IMR-90 (cell line): Measurements from ENCODE around the gene RTCA. TPM values are rescaled to one million over a fixed set of nuclear protein-coding genes. Genes with fewer than 3 reads are reported as not detected.

Experiments used
- ATAC-seq: fragments of 200-7000 bp; cut with Tn5 transposase; 2 replicates; pipeline ENCODE4 v1.9.1; 2020; ENCODE audit warnings: low read depth, mild to moderate bottlenecking, moderate library complexity
- BruUV-seq: library from RNA; stranded (reverse); fragments of 400-500 nt; replicated peaks from 2 replicates; lab custom pipeline; 2021; lab: Mats Ljungman, UMichigan
- CTCF ChIA-PET: fragments of 300-600 bp; formaldehyde crosslinking; extraction: SDS; loops from one replicate; lab custom pipeline; 2021; ENCODE audit warnings: antibody characterized with exemption; lab: Yijun Ruan, JAX
- POLR2A ChIA-PET: fragments of 300-600 bp; sonication (Branson Sonifier 250); formaldehyde crosslinking; loops from one replicate; lab custom pipeline; 2022; ENCODE audit warnings: antibody characterized with exemption; ENCODE audit not compliant: unreplicated experiment; lab: Charles Lee
- DNase-seq: peaks from one replicate; pipeline ENCODE4 v3.0.0; 2013
- H2AFZ ChIP-seq: replicated peaks from 2 replicates; pipeline ENCODE3; 2013; ENCODE audit warnings: low read length, mild to moderate bottlenecking; ENCODE audit not compliant: poor library complexity
- H2AK5ac ChIP-seq: 2 replicates; pipeline ENCODE4 v1.6.1; 2013; ENCODE audit warnings: low read depth, low read length, inconsistent platforms
- H2AK9ac ChIP-seq: replicated peaks from 2 replicates; pipeline ENCODE3; 2013; ENCODE audit warnings: mild to moderate bottlenecking, low read depth, low read length, moderate library complexity; ENCODE audit not compliant: poor library complexity
- H2BK120ac ChIP-seq: 2 replicates; pipeline ENCODE4 v1.6.1; 2013; ENCODE audit warnings: low read depth, low read length, inconsistent platforms
- H2BK15ac ChIP-seq: 3 replicates; pipeline ENCODE4 v1.6.1; 2013; ENCODE audit warnings: low read depth, low read length, inconsistent platforms
- H2BK20ac ChIP-seq: 2 replicates; pipeline ENCODE4 v1.6.1; 2013; ENCODE audit warnings: low read depth, mild to moderate bottlenecking, inconsistent platforms, low read length, moderate library complexity
- H2BK5ac ChIP-seq: 2 replicates; pipeline ENCODE4 v1.6.1; 2013; ENCODE audit warnings: mild to moderate bottlenecking, low read depth, low read length, inconsistent platforms; ENCODE audit not compliant: poor library complexity, severe bottlenecking
- H3K14ac ChIP-seq: replicated peaks from 2 replicates; pipeline ENCODE4 v1.6.1; 2013; ENCODE audit warnings: low read depth, low read length, inconsistent platforms
- H3K18ac ChIP-seq: 2 replicates; pipeline ENCODE4 v1.6.1; 2013; ENCODE audit warnings: low read depth, low read length, control low read depth
- H3K23ac ChIP-seq: 2 replicates; pipeline ENCODE4 v1.6.1; 2013; ENCODE audit warnings: low read depth, low read length, inconsistent platforms
- H3K27ac ChIP-seq: 2 replicates; pipeline ENCODE4 v1.5.1; 2013; ENCODE audit warnings: mild to moderate bottlenecking, control low read depth, low read length; ENCODE audit not compliant: insufficient read depth
- H3K27me3 ChIP-seq: 2 replicates; pipeline ENCODE4 v1.6.1; 2013; ENCODE audit warnings: low read length; ENCODE audit not compliant: control insufficient read depth, insufficient read depth
- H3K36me3 ChIP-seq: 2 replicates; pipeline ENCODE4 v1.6.1; 2013; ENCODE audit warnings: low read length, mixed read lengths; ENCODE audit not compliant: control insufficient read depth, insufficient read depth
- H3K4ac ChIP-seq: 2 replicates; pipeline ENCODE4 v1.6.1; 2013; ENCODE audit warnings: low read depth, low read length, inconsistent platforms
- H3K4me1 ChIP-seq: 2 replicates; pipeline ENCODE4 v1.6.1; 2013; ENCODE audit warnings: low read length, mixed read lengths; ENCODE audit not compliant: control insufficient read depth, insufficient read depth
- H3K4me2 ChIP-seq: 2 replicates; pipeline ENCODE4 v1.6.1; 2013; ENCODE audit warnings: low read depth, mild to moderate bottlenecking, control low read depth, low read length, moderate library complexity
- H3K4me3 ChIP-seq: 2 replicates; pipeline ENCODE4 v1.5.1; 2013; ENCODE audit warnings: low read depth, mild to moderate bottlenecking, control low read depth, low read length, moderate library complexity; ENCODE audit not compliant: insufficient read depth
- H3K56ac ChIP-seq: 2 replicates; pipeline ENCODE4 v1.6.1; 2013; ENCODE audit warnings: low read length, inconsistent platforms; ENCODE audit not compliant: insufficient read depth; ENCODE audit errors: extremely low read depth
- H3K79me1 ChIP-seq, 2 experiments: 2 replicates each; pipeline ENCODE4 v1.6.1; 2013; ENCODE audit warnings: low read length in 2 of 2, inconsistent platforms in 1 of 2, low read depth in 1 of 2
- H3K9ac ChIP-seq: 2 replicates; pipeline ENCODE4 v1.6.1; 2013; ENCODE audit warnings: low read depth, low read length, control low read depth
- H3K9me1 ChIP-seq: 2 replicates; pipeline ENCODE4 v1.6.1; 2013; ENCODE audit warnings: low read length, inconsistent platforms; ENCODE audit not compliant: insufficient read depth
- H3K9me3 ChIP-seq: 2 replicates; pipeline ENCODE4 v1.6.1; 2013; ENCODE audit warnings: low read length; ENCODE audit not compliant: control insufficient read depth, insufficient read depth
- H4K20me1 ChIP-seq: 2 replicates; pipeline ENCODE4 v1.6.1; 2013; ENCODE audit warnings: low read length, inconsistent platforms; ENCODE audit not compliant: insufficient read depth
- H4K5ac ChIP-seq: 2 replicates; pipeline ENCODE4 v1.6.1; 2013; ENCODE audit warnings: mild to moderate bottlenecking, low read depth, low read length, control low read depth
- H4K8ac ChIP-seq, 2 experiments: 2 replicates each; pipeline ENCODE4 v1.6.1; 2013; ENCODE audit warnings: low read depth in 2 of 2, low read length in 2 of 2, control low read depth in 1 of 2, inconsistent platforms in 1 of 2
- H4K91ac ChIP-seq: 2 replicates; pipeline ENCODE4 v1.6.1; 2013; ENCODE audit warnings: low read depth, low read length, inconsistent platforms; ENCODE audit not compliant: insufficient read depth
- BHLHE40 ChIP-seq: fragments of 150-350 bp; IDR thresholded peaks from 2 replicates; pipeline ENCODE4 v1.6.1; 2016; ENCODE audit warnings: mild to moderate bottlenecking, low read depth, low read length
- CEBPB ChIP-seq: IDR thresholded peaks from 2 replicates; pipeline ENCODE4 v1.6.1; 2012; ENCODE audit warnings: low read depth, low read length, improper control_type of control experiment
- FOS ChIP-seq: fragments of 150-350 bp; IDR thresholded peaks from 2 replicates; pipeline ENCODE4 v1.6.1; 2016; ENCODE audit warnings: low read depth, low read length
- MAZ ChIP-seq: IDR thresholded peaks from 2 replicates; pipeline ENCODE4 v1.6.1; 2012; ENCODE audit warnings: low read depth, mild to moderate bottlenecking, low read length, improper control_type of control experiment, moderate library complexity, borderline replicate concordance
- MXI1 ChIP-seq: IDR thresholded peaks from 2 replicates; pipeline ENCODE4 v1.6.1; 2012; ENCODE audit warnings: low read depth, mild to moderate bottlenecking, low read length, moderate library complexity, borderline replicate concordance
- POLR2A ChIP-seq: IDR thresholded peaks from 2 replicates; pipeline ENCODE4 v1.6.1; 2012; ENCODE audit warnings: mild to moderate bottlenecking, low read depth, low read length
- RAD21 ChIP-seq: IDR thresholded peaks from 2 replicates; pipeline ENCODE4 v1.6.1; 2012; ENCODE audit warnings: low read length, improper control_type of control experiment
- RCOR1 ChIP-seq: IDR thresholded peaks from 2 replicates; pipeline ENCODE4 v1.6.1; 2012; ENCODE audit warnings: mild to moderate bottlenecking, low read length, improper control_type of control experiment; ENCODE audit not compliant: insufficient replicate concordance
- SMC3 ChIP-seq: fragments of 150-350 bp; IDR thresholded peaks from 2 replicates; pipeline ENCODE4 v1.6.1; 2016; ENCODE audit warnings: low read depth, mild to moderate bottlenecking, antibody characterized with exemption, low read length, moderate library complexity
- WGBS, 2 experiments: methylation state at CpG; one replicate each; pipeline versions ENCODE4 v1.1.5 to v1.1.7; 2013; ENCODE audit warnings: missing lambda C conversion rate in 2 of 2; ENCODE audit not compliant: insufficient read length in 1 of 2; ENCODE audit errors: extremely low coverage in 2 of 2; 5-methylcytosine and 5-hydroxymethylcytosine counted together
- dilution Hi-C: fragments of 300-500 bp; cut with HindIII; formaldehyde crosslinking; loops from one replicate; pipeline ENCODE4 v1.14.3; 2018; ENCODE audit warnings: low sequenced_read_pairs; ENCODE audit not compliant: unreplicated experiment
- in situ Hi-C: fragments of 300-500 bp; cut with MboI; formaldehyde crosslinking; loops from 3 replicates; pipeline ENCODE4 v1.14.3; 2019; ENCODE audit warnings: low sequenced_read_pairs, inconsistent platforms, mixed read lengths
- intact Hi-C: fragments of 100-400 bp; cut with micrococcal nuclease; formaldehyde crosslinking; loops from 2 replicates; pipeline ENCODE4 v1.10.0; 2022
- polyA plus RNA-seq, 3 experiments: library from polyadenylated mRNA; depleted of rRNA; stranded (reverse); fragments of >200 nt; gene quantifications; 2 replicates each; pipeline ENCODE4 v1.2.3, GENCODE V29; 2012; ENCODE audit warnings: low replicate concordance in 1 of 3
- total RNA-seq: library from RNA; depleted of rRNA; stranded (reverse); fragments of >200 nt; gene quantifications from 2 replicates; pipeline ENCODE4 v1.2.3, GENCODE V29; 2012
- TF ChIP-seq, protein P1 (sequence below): fragments of 150-350 bp; IDR thresholded peaks from 2 replicates; pipeline ENCODE4 v1.6.1; 2017; ENCODE audit warnings: mild to moderate bottlenecking, antibody characterized with exemption, low read length, low read depth
- TF ChIP-seq, protein P2 (sequence below): conservative IDR thresholded peaks from 2 replicates; pipeline ENCODE4 v1.5.1; 2012; ENCODE audit warnings: mild to moderate bottlenecking, low read depth, low read length, improper control_type of control experiment

Gene RTCA
- total and polyA plus RNA-seq, 2 of the 4 experiments (the other 2 are of a cell fraction): 26.9 to 29.6 TPM

DNA sequence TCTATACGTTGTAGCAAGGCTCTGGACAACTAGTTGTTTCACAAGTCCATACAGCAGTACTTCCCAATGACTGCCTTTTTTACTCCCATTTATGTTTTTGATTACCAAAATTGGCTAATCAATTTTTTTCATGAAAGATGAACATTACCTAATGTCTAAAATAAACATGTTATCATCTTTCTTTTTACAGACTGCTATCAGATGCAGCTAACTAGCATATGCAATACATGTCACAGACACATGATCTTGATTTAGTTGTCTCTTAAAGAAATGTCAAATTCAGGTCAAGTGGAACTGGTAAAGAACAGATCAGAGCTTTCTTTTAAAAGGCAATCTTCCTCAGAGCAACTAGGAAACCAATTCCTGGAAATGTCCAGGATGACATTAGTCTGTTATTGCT, 15.8 kb upstream of the RTCA start:
- H3K27me3 ChIP-seq: no peaks in the 10 kb centered on the region
- peaks cover 15 to 27% of the 10 kb centered on the region in 2 experiments for H3K79me1 ChIP-seq
- no peak overlapping the region for H3K4ac ChIP-seq
- H2AFZ ChIP-seq: peak overlapping the region; percentile 98
- no peak overlapping the region for H2BK15ac ChIP-seq
- no peak for ATAC-seq
- POLR2A ChIA-PET: interaction anchor here (1.0 kb wide), 1 partner anchor 15 kb away, joined by 3 read pairs; no protein-coding TSS in a partner anchor
- intact Hi-C loops (no loop called here), dilution Hi-C loops (no loop called here), in situ Hi-C loops (loop anchor here (25.0 kb wide), 2 partner anchors 438 to 637 kb away; partner anchors contain the start of genes EXTL2 and SLC30A7)
- no peak overlapping the region for H2BK120ac ChIP-seq
- no peak overlapping the region for H3K18ac ChIP-seq
- TF ChIP-seq RAD21: no peak
- TF ChIP-seq, protein P1, sequence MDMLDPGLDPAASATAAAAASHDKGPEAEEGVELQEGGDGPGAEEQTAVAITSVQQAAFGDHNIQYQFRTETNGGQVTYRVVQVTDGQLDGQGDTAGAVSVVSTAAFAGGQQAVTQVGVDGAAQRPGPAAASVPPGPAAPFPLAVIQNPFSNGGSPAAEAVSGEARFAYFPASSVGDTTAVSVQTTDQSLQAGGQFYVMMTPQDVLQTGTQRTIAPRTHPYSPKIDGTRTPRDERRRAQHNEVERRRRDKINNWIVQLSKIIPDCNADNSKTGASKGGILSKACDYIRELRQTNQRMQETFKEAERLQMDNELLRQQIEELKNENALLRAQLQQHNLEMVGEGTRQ: no peak
- no peak for TF ChIP-seq SMC3
- TF ChIP-seq RCOR1: no peak
- TF ChIP-seq POLR2A: no peak
- TF ChIP-seq MAZ: no peak
- TF ChIP-seq MXI1: no peak
- no peak for TF ChIP-seq FOS
- TF ChIP-seq, protein P2, sequence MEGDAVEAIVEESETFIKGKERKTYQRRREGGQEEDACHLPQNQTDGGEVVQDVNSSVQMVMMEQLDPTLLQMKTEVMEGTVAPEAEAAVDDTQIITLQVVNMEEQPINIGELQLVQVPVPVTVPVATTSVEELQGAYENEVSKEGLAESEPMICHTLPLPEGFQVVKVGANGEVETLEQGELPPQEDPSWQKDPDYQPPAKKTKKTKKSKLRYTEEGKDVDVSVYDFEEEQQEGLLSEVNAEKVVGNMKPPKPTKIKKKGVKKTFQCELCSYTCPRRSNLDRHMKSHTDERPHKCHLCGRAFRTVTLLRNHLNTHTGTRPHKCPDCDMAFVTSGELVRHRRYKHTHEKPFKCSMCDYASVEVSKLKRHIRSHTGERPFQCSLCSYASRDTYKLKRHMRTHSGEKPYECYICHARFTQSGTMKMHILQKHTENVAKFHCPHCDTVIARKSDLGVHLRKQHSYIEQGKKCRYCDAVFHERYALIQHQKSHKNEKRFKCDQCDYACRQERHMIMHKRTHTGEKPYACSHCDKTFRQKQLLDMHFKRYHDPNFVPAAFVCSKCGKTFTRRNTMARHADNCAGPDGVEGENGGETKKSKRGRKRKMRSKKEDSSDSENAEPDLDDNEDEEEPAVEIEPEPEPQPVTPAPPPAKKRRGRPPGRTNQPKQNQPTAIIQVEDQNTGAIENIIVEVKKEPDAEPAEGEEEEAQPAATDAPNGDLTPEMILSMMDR: no peak
- no peak for TF ChIP-seq BHLHE40
- TF ChIP-seq CEBPB: no peak
- peak overlapping the region; percentile 88; the same call in 1 of the 2 replicates for H3K4me2 ChIP-seq
- peak overlapping the region; percentile 40; the same call in 1 of the 2 replicates for H3K9ac ChIP-seq
- H2AK5ac ChIP-seq: no peak overlapping the region
- H3K4me1 ChIP-seq: 0 out of 2 replicates have a peak, but pooled peaks cover 2% of the 10 kb centered on the region
- peak overlapping the region; percentile 43 for H2BK5ac ChIP-seq
- H3K56ac ChIP-seq: no peak overlapping the region
- CTCF ChIA-PET: interaction anchor here (0.8 kb wide), 1 partner anchor 62 kb away, joined by 3 read pairs; no protein-coding TSS in a partner anchor
- BruUV-seq: no TSS peak
- H4K5ac ChIP-seq: peak overlapping the region; percentile 39; the same call in 1 of the 2 replicates
- peak overlapping the region; percentile 93; the same call in 1 of the 2 replicates for H3K4me3 ChIP-seq
- no peaks in the 10 kb centered on the region for H3K9me3 ChIP-seq
- H3K23ac ChIP-seq: peak overlapping the region; percentile 24; the same call in 1 of the 2 replicates
- H4K91ac ChIP-seq: no peak overlapping the region
- H4K8ac ChIP-seq: peak overlapping the region; percentile 14 to 70; a peak in 3 of 4 replicates
- peaks cover 7% of the 10 kb centered on the region; the same call in 1 of the 2 replicates for H3K9me1 ChIP-seq
- H2BK20ac ChIP-seq: 0 out of 2 replicates have a peak overlapping the region, but pooled peaks have one; percentile 24
- no peak for DNase-seq
- H3K27ac ChIP-seq: no peak overlapping the region
- H3K14ac ChIP-seq: 0 out of 2 replicates have a peak overlapping the region, but pooled peaks have one; percentile 16
- no peaks in the 10 kb centered on the region for H4K20me1 ChIP-seq
- WGBS, 2 experiments: no CpG with 5 or more reads among the region's 1 CpG
- no peaks in the 10 kb centered on the region for H3K36me3 ChIP-seq
- no peak overlapping the region for H2AK9ac ChIP-seq
